Colonic mucosa (tissue), 4 donors: ENCODE results near the gene PALMD. TPM values are rescaled to one million over a fixed set of nuclear protein-coding genes. Genes with fewer than 3 reads are reported as not detected.

Experiments used
- DNase-seq: peaks from one replicate; pipeline ENCODE4 v3.0.0-alpha.2; 2020
- H3K27ac ChIP-seq: fragments of 200-600 bp; one replicate; pipeline ENCODE4 v1.8.0; 2021
- H3K27me3 ChIP-seq: fragments of 200-600 bp; one replicate; pipeline ENCODE4 v1.8.0; 2021
- H3K36me3 ChIP-seq: fragments of 200-600 bp; one replicate; pipeline ENCODE4 v1.8.0; 2021
- H3K4me1 ChIP-seq: fragments of 200-600 bp; one replicate; pipeline ENCODE4 v1.8.0; 2021; ENCODE audit warnings: mild to moderate bottlenecking
- H3K4me3 ChIP-seq: fragments of 200-600 bp; one replicate; pipeline ENCODE4 v1.8.0; 2021
- H3K9ac ChIP-seq, 2 donors: one replicate each; pipeline ENCODE4 v1.7.0; 2013; ENCODE audit warnings: control low read depth in 2 of 2, low read depth in 2 of 2, low read length in 2 of 2
- H3K9me3 ChIP-seq: fragments of 200-600 bp; one replicate; pipeline ENCODE4 v1.8.0; 2021
- intact Hi-C: fragments of 100-400 bp; cut with DNase I; formaldehyde crosslinking; loops from one replicate; pipeline ENCODE4 v1.14.1; 2022
- total RNA-seq, 2 donors: library from RNA; stranded (reverse); fragmentation: NEBNext Ultra II Directional in 1 of 2; extraction: Animal tissue kit (Norgen Biotek cat#: 25700) in 1 of 2; gene quantifications; one replicate each; pipeline ENCODE4 v1.2.1, GENCODE V29; 2021
- TF ChIP-seq, protein P1 (sequence below): fragments of 200-600 bp; IDR thresholded peaks from one replicate; pipeline ENCODE4 v1.8.0; 2022; ENCODE audit warnings: antibody characterized with exemption, mild to moderate bottlenecking
- donor health status: healthy.
- donor health status: DM: no; HTN: no; CAD: no.
- donor health status: DM: no; HTN: no; CAD: no.

The PALMD gene
- total RNA-seq, 2 donors from 2014 or later, result 1.4 to 2.2 TPM

DNA sequence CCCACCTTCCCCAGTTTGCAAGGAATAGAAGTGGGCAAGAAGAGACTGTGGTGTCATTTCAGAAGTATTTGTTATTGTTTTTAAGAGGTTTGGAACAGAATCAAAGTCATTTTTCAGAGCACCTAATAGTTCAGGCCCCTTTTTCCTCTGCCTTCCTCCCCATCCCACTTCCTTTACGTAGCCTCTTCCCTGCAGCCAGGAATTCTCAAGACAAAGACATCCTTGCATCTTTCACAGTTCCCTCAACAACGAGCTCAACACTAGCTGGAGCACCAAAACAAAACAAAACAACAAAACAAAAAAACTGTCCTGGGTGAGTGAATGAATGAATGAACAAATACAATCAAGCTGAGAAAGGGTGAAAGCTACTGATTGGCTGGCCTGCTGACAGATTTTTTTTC is 7.0 kb downstream of the PALMD start:
- DNase-seq, result no peak
- intact Hi-C loops, result no loop called here

DNA sequence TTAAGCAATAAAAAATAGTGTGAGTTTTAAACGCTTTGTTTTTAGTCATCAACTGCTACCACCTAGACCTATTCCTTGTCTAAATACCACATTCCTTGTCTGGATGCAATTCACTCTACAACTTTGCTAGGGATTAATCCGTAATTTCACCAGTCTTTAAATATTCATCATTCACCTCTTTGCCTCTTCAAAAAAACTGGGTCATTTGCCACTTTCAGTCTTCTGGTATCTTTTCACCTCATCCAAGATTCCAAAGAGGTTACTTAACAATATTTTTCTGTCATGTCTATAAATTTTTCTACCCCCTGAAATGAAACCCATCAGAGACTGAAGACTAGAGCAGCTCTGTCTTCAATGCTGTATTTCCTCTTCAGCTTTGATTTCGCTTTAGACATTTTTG is 9.5 kb downstream of the PALMD start:
- no peaks in the 10 kb centered on the region for H3K4me1 ChIP-seq
- H3K27me3 ChIP-seq, result no peaks in the 10 kb centered on the region
- DNase-seq, result no peak
- no peak overlapping the region for H3K9ac ChIP-seq
- no peak overlapping the region for H3K4me3 ChIP-seq
- no peaks in the 10 kb centered on the region for H3K36me3 ChIP-seq
- intact Hi-C loops, result no loop called here
- H3K27ac ChIP-seq, result no peak overlapping the region
- TF ChIP-seq, protein P1, sequence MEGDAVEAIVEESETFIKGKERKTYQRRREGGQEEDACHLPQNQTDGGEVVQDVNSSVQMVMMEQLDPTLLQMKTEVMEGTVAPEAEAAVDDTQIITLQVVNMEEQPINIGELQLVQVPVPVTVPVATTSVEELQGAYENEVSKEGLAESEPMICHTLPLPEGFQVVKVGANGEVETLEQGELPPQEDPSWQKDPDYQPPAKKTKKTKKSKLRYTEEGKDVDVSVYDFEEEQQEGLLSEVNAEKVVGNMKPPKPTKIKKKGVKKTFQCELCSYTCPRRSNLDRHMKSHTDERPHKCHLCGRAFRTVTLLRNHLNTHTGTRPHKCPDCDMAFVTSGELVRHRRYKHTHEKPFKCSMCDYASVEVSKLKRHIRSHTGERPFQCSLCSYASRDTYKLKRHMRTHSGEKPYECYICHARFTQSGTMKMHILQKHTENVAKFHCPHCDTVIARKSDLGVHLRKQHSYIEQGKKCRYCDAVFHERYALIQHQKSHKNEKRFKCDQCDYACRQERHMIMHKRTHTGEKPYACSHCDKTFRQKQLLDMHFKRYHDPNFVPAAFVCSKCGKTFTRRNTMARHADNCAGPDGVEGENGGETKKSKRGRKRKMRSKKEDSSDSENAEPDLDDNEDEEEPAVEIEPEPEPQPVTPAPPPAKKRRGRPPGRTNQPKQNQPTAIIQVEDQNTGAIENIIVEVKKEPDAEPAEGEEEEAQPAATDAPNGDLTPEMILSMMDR, result no peak
- no peaks in the 10 kb centered on the region for H3K9me3 ChIP-seq

More for the DNA sequence above, 7.0 kb downstream of the PALMD start:
- no peaks in the 10 kb centered on the region for H3K4me1 ChIP-seq
- no peak overlapping the region for H3K4me3 ChIP-seq
- no peaks in the 10 kb centered on the region for H3K36me3 ChIP-seq
- TF ChIP-seq, protein P1, result no peak
- no peaks in the 10 kb centered on the region for H3K27me3 ChIP-seq
- no peak overlapping the region for H3K27ac ChIP-seq
- H3K9ac ChIP-seq, result no peak overlapping the region
- no peaks in the 10 kb centered on the region for H3K9me3 ChIP-seq

DNA sequence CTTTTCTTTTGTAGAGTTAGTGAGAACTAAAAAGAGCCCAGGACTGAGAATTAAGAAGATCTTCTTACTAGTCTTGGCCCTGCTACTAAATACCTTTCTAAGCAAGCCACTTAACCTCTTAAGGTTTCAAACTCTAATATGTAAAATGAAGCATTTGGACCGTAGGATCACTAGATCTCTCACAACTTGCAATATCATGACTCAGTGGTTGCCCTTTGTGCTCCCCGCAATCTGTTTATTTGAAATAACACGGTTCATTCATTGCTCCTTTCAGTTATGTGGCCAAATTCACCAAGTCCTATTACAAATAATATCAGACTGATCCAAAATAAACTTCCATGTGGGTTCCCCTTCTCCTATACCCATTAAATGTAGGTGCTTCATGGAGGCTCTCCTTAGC is 10.8 kb downstream of the PALMD start:
- TF ChIP-seq, protein P1, result no peak
- no peaks in the 10 kb centered on the region for H3K36me3 ChIP-seq
- DNase-seq, result no peak
- H3K9me3 ChIP-seq, result no peaks in the 10 kb centered on the region
- H3K27ac ChIP-seq, result no peak overlapping the region
- H3K4me1 ChIP-seq, result no peaks in the 10 kb centered on the region
- intact Hi-C loops, result no loop called here
- no peak overlapping the region for H3K4me3 ChIP-seq
- H3K27me3 ChIP-seq, result no peaks in the 10 kb centered on the region
- no peak overlapping the region for H3K9ac ChIP-seq

DNA sequence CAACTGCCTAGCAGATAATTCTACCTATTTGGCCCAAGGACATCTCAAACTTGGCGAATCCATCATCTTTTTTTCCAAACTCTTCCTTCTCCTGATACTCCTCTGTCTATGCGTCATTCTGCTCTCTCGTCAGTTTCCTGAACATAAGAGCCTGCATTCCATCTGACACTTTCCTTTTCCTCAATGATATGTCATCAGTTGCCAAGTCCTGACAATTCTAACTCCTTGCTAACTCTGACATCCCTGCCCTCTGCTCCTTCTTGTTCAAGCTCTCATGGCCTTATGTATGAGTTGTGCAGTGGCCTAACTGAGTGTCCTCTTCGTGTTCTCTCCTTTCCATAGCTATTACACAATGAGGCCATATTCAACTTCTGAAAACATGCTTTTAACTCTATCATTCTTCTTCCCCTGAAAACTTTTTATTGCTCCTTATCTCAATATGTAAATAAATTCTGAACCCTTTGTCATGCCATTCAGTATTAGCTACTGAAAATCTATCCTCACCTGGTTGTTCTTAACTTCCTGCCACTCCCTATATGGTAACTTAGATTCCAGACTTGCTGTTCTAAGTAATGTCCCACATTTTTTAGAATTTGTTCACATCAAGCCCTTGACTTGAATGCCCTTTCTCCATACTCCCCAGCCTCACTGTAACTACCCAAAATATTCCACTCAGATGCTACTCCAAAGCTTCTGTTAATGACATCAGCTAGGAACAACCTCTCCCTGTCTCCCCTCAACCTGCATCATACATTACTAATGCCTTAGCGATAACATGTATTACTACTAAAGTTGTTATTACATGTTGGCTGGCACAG is 11.5 kb downstream of the PALMD start:
- DNase-seq, result no peak
- no peaks in the 10 kb centered on the region for H3K27me3 ChIP-seq
- no peaks in the 10 kb centered on the region for H3K4me1 ChIP-seq
- H3K4me3 ChIP-seq, result no peak overlapping the region
- H3K9me3 ChIP-seq, result no peaks in the 10 kb centered on the region
- H3K27ac ChIP-seq, result no peak overlapping the region
- H3K9ac ChIP-seq, result no peak overlapping the region
- intact Hi-C loops, result no loop called here
- TF ChIP-seq, protein P1, result no peak
- no peaks in the 10 kb centered on the region for H3K36me3 ChIP-seq

DNA sequence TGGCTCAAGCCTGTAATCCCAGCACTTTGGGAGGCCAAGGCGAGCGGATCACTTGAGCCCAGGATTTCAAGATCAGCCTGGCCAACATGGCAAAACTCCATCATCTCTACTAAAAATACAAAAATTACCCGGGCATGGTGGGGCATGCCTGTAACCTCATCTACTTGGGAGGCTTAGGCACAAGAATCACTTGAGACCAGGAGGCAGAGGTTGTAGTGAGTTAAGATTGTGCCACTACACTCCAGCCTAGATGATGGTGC is 12.0 kb downstream of the PALMD start:
- Histone ChIP-seq H3K9ac (no peak overlapping the region), H3K36me3 (no peaks in the 10 kb centered on the region), H3K27me3 (no peaks in the 10 kb centered on the region), H3K4me3 (no peak overlapping the region), H3K27ac (no peak overlapping the region), H3K4me1 (no peaks in the 10 kb centered on the region), H3K9me3 (no peaks in the 10 kb centered on the region)
- no peak for DNase-seq
- intact Hi-C loops, result no loop called here
- TF ChIP-seq, protein P1, result no peak
